Neuronal stem cell (in vitro differentiated cells): Measurements from ENCODE around the gene ZSCAN16.

Source experiments
- DNase-seq: peaks from one replicate; pipeline ENCODE4 v3.0.0-alpha.2; 2013; ENCODE audit warnings: low spot score
- H2AFZ ChIP-seq: one replicate; pipeline ENCODE4 v1.6.1; 2013; ENCODE audit warnings: mild to moderate bottlenecking, low read length, inconsistent platforms
- H2AK5ac ChIP-seq: 2 replicates; pipeline ENCODE4 v1.6.1; 2013; ENCODE audit warnings: low read depth, mild to moderate bottlenecking, inconsistent platforms, low read length, moderate library complexity, mixed read lengths
- H2BK120ac ChIP-seq: 2 replicates; pipeline ENCODE4 v1.6.1; 2013; ENCODE audit warnings: low read depth, mild to moderate bottlenecking, inconsistent platforms, low read length, moderate library complexity, mixed read lengths
- H2BK12ac ChIP-seq: one replicate; pipeline ENCODE4 v1.6.1; 2013; ENCODE audit warnings: low read length, inconsistent platforms
- H2BK15ac ChIP-seq: 2 replicates; pipeline ENCODE4 v1.6.1; 2013; ENCODE audit warnings: mild to moderate bottlenecking, low read length, inconsistent platforms, mixed read lengths
- H2BK5ac ChIP-seq: one replicate; pipeline ENCODE4 v1.6.1; 2013; ENCODE audit warnings: inconsistent platforms, mild to moderate bottlenecking, low read length, moderate library complexity
- H3K14ac ChIP-seq: one replicate; pipeline ENCODE4 v1.6.1; 2013; ENCODE audit warnings: low read length, inconsistent platforms
- H3K18ac ChIP-seq: 2 replicates; pipeline ENCODE4 v1.6.1; 2013; ENCODE audit warnings: low read length, inconsistent platforms
- H3K23ac ChIP-seq: 2 replicates; pipeline ENCODE4 v1.6.1; 2013; ENCODE audit warnings: low read depth, mild to moderate bottlenecking, mixed read lengths, low read length, inconsistent platforms; ENCODE audit not compliant: poor library complexity
- H3K27ac ChIP-seq: replicated peaks from 3 replicates; pipeline ENCODE4 v1.5.1; 2013; ENCODE audit warnings: low read length, inconsistent platforms
- H3K27me3 ChIP-seq, 3 experiments: 2 replicates each; pipeline ENCODE4 v1.6.1; 2013; ENCODE audit warnings: low read length in 3 of 3, mild to moderate bottlenecking in 2 of 3, inconsistent platforms in 1 of 3, low read depth in 1 of 3, mixed read lengths in 1 of 3, moderate library complexity in 1 of 3; ENCODE audit not compliant: control insufficient read depth in 3 of 3, insufficient read depth in 3 of 3
- H3K36me3 ChIP-seq, 2 donors: replicated peaks in 1 of 2; 2 replicates each; pipeline ENCODE4 v1.6.1; 2013; ENCODE audit warnings: low read length in 2 of 2; ENCODE audit not compliant: control insufficient read depth in 2 of 2, insufficient read depth in 2 of 2
- H3K4ac ChIP-seq: 2 replicates; pipeline ENCODE4 v1.6.1; 2013; ENCODE audit warnings: inconsistent platforms, mild to moderate bottlenecking, low read length, moderate library complexity
- H3K4me1 ChIP-seq, 2 donors: 1 replicate in 1 of 2; 2 replicates in 1 of 2; pipeline ENCODE4 v1.6.1; 2013; ENCODE audit warnings: low read length in 2 of 2, low read depth in 1 of 2; ENCODE audit not compliant: control insufficient read depth in 2 of 2, insufficient read depth in 1 of 2
- H3K4me2 ChIP-seq: one replicate; pipeline ENCODE4 v1.6.1; 2013; ENCODE audit warnings: mild to moderate bottlenecking, low read length, inconsistent platforms; ENCODE audit not compliant: insufficient read depth, poor library complexity, severe bottlenecking
- H3K4me3 ChIP-seq, 2 donors: 2 replicates each; pipeline ENCODE4 v1.5.1; 2013; ENCODE audit warnings: low read length in 2 of 2, mild to moderate bottlenecking in 2 of 2, inconsistent platforms in 1 of 2, moderate library complexity in 1 of 2
- H3K79me1 ChIP-seq: one replicate; pipeline ENCODE4 v1.6.1; 2013; ENCODE audit warnings: low read depth, mild to moderate bottlenecking, inconsistent platforms, low read length, moderate library complexity
- H3K9ac ChIP-seq: one replicate; pipeline ENCODE4 v1.6.1; 2013; ENCODE audit warnings: mild to moderate bottlenecking, low read depth, low read length, inconsistent platforms; ENCODE audit not compliant: poor library complexity
- H3K9me3 ChIP-seq, 2 donors: replicated peaks in 1 of 2; 2 replicates each; pipeline versions ENCODE3 to v1.6.1; 2013; ENCODE audit warnings: low read length in 2 of 2, mild to moderate bottlenecking in 2 of 2, inconsistent platforms in 1 of 2, low read depth in 1 of 2, mixed read lengths in 1 of 2, moderate library complexity in 1 of 2; ENCODE audit not compliant: control insufficient read depth in 2 of 2, insufficient read depth in 1 of 2
- H4K8ac ChIP-seq: one replicate; pipeline ENCODE4 v1.6.1; 2013; ENCODE audit warnings: low read depth, mild to moderate bottlenecking, inconsistent platforms, low read length, moderate library complexity
- H4K91ac ChIP-seq: one replicate; pipeline ENCODE4 v1.6.1; 2013; ENCODE audit warnings: low read length, low read depth, mild to moderate bottlenecking, inconsistent platforms; ENCODE audit not compliant: poor library complexity
- WGBS, 2 donors: extraction: QIAGEN DNeasy Blood & Tissue Kit; methylation state at CpG; one replicate each; pipeline ENCODE4 v1.1.7; 2013; ENCODE audit warnings: missing lambda C conversion rate in 2 of 2, mixed read lengths in 1 of 2; ENCODE audit not compliant: insufficient read length in 2 of 2, insufficient replicate concordance in 1 of 2; ENCODE audit errors: extremely low coverage in 2 of 2; 5-methylcytosine and 5-hydroxymethylcytosine counted together

Gene ZSCAN16

DNA sequence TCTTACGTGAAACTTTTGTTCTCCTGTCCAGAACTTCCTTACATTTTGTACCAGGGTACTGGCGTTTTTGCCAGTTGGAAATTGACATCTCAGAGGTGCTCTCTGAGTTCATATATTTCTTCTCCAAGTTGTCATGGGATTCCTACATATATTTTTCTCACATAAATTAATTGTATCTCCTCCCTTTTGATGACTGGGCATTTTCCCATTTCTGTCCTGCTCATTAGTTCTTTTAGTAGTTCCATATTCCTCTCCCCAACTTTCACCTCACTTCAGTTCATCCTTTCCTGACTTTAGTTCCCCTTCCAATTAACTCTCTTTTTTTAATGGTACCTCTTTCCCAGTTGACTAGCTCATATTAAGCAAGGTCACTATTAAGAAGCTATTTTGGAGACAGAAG, 28.1 kb downstream of the ZSCAN16 start:
- H2BK5ac ChIP-seq, result no peak overlapping the region
- no peaks in the 10 kb centered on the region for H3K4me1 ChIP-seq
- no peak overlapping the region for H3K23ac ChIP-seq
- no peak overlapping the region for H4K8ac ChIP-seq
- no peak overlapping the region for H2AFZ ChIP-seq
- no peak overlapping the region for H3K4me3 ChIP-seq
- no peak overlapping the region for H4K91ac ChIP-seq
- DNase-seq, result no peak
- no peak overlapping the region for H3K14ac ChIP-seq
- H2BK120ac ChIP-seq, result no peak overlapping the region
- H2AK5ac ChIP-seq, result no peak overlapping the region
- peaks cover 50 to 100% of the 10 kb centered on the region in 2 donors for H3K36me3 ChIP-seq
- no peak overlapping the region for H3K27ac ChIP-seq
- no peak overlapping the region for H3K9ac ChIP-seq
- H3K18ac ChIP-seq, result no peak overlapping the region
- H2BK15ac ChIP-seq, result no peak overlapping the region
- H3K9me3 ChIP-seq, result peaks cover 9 to 11% of the 10 kb centered on the region in 2 donors
- peaks cover 2% of the 10 kb centered on the region for H3K79me1 ChIP-seq
- no peak overlapping the region for H3K4me2 ChIP-seq
- no peaks in the 10 kb centered on the region for H3K27me3 ChIP-seq
- no peak overlapping the region for H3K4ac ChIP-seq
- no CpG with 5 or more reads among the region's 2 CpGs for WGBS, 2 donors
- no peak overlapping the region for H2BK12ac ChIP-seq

- H2BK120ac ChIP-seq, result no peak overlapping the region
- no peak overlapping the region for H4K8ac ChIP-seq
- H3K27me3 ChIP-seq, result no peaks in the 10 kb centered on the region
- peaks cover 9 to 11% of the 10 kb centered on the region in 2 donors for H3K9me3 ChIP-seq
- no peaks in the 10 kb centered on the region for H3K79me1 ChIP-seq
- H2BK5ac ChIP-seq, result no peak overlapping the region
- no peak overlapping the region for H2BK15ac ChIP-seq
- H4K91ac ChIP-seq, result no peak overlapping the region
- H3K4me2 ChIP-seq, result no peak overlapping the region
- H2AFZ ChIP-seq, result no peak overlapping the region
- peaks cover 43 to 99% of the 10 kb centered on the region in 2 donors for H3K36me3 ChIP-seq
- no peak overlapping the region for H3K23ac ChIP-seq
- H3K4me1 ChIP-seq, result no peaks in the 10 kb centered on the region
- no peak overlapping the region for H3K27ac ChIP-seq
- no peak overlapping the region for H2BK12ac ChIP-seq
- H3K4ac ChIP-seq, result no peak overlapping the region
- H2AK5ac ChIP-seq, result no peak overlapping the region
- H3K18ac ChIP-seq, result no peak overlapping the region
- no peak overlapping the region for H3K14ac ChIP-seq
- DNase-seq, result no peak
- no peak overlapping the region for H3K9ac ChIP-seq
- no CpG with 5 or more reads among the region's 1 CpG for WGBS, 2 donors
- no peak overlapping the region for H3K4me3 ChIP-seq
Measured at GRCh38 chr6:28153546-28153945, 29.1 kb downstream of the ZSCAN16 start.

GRCh38 chr6:28154357-28154756, 29.9 kb downstream of the ZSCAN16 start:
- Histone ChIP-seq H3K27ac (no peak overlapping the region), H4K8ac (no peak overlapping the region), H2BK15ac (no peak overlapping the region), H3K9ac (no peak overlapping the region), H2BK12ac (no peak overlapping the region), H3K4me3 (no peak overlapping the region), H3K79me1 (no peaks in the 10 kb centered on the region), H3K18ac (no peak overlapping the region), H3K4ac (no peak overlapping the region), H3K23ac (no peak overlapping the region), H2BK120ac (no peak overlapping the region), H3K4me2 (no peak overlapping the region), H3K27me3 (no peaks in the 10 kb centered on the region), H4K91ac (no peak overlapping the region), H2AFZ (no peak overlapping the region), H3K36me3 (peaks cover 38 to 99% of the 10 kb centered on the region in 2 donors), H2BK5ac (no peak overlapping the region), H2AK5ac (no peak overlapping the region), H3K9me3 (peaks cover 9 to 11% of the 10 kb centered on the region in 2 donors), H3K14ac (no peak overlapping the region), H3K4me1 (no peaks in the 10 kb centered on the region)
- DNase-seq, result no peak

GRCh38 chr6:28158318-28158717, 33.9 kb downstream of the ZSCAN16 start:
- no peak overlapping the region for H2BK5ac ChIP-seq
- H3K4me3 ChIP-seq, result no peak overlapping the region
- no peak overlapping the region for H3K18ac ChIP-seq
- no peak overlapping the region for H4K91ac ChIP-seq
- no peak overlapping the region for H2AFZ ChIP-seq
- no CpG with 5 or more reads among the region's 3 CpGs for WGBS, 2 donors
- no peak overlapping the region for H2BK12ac ChIP-seq
- H3K9me3 ChIP-seq, result peaks cover 0 to 7% of the 10 kb centered on the region in 2 donors
- H2AK5ac ChIP-seq, result no peak overlapping the region
- H3K27ac ChIP-seq, result no peak overlapping the region
- H3K36me3 ChIP-seq, result peaks cover 17 to 61% of the 10 kb centered on the region in 2 donors
- H4K8ac ChIP-seq, result no peak overlapping the region
- H3K23ac ChIP-seq, result no peak overlapping the region
- H3K79me1 ChIP-seq, result no peaks in the 10 kb centered on the region
- H3K27me3 ChIP-seq, result no peaks in the 10 kb centered on the region
- H3K4ac ChIP-seq, result no peak overlapping the region
- no peak overlapping the region for H3K9ac ChIP-seq
- H2BK15ac ChIP-seq, result no peak overlapping the region
- H3K14ac ChIP-seq, result no peak overlapping the region
- peaks cover 0 to 1% of the 10 kb centered on the region in 2 donors for H3K4me1 ChIP-seq
- H2BK120ac ChIP-seq, result no peak overlapping the region
- DNase-seq, result no peak
- no peak overlapping the region for H3K4me2 ChIP-seq
